IPS-18c (cell line): ENCODE data around the gene C2orf76.
"Not testable (repeated sequence)": the region's sequence is repeated elsewhere in the genome, so short reads cannot be mapped to it uniquely, and the experiment has no call there.

ENCODE experiments used
- H3K4me3 ChIP-seq: 2 replicates; pipeline ENCODE4 v1.7.0; 2013; ENCODE audit warnings: low read depth, mild to moderate bottlenecking, low read length, moderate library complexity; ENCODE audit not compliant: insufficient read depth
- H3K9me3 ChIP-seq: one replicate; pipeline ENCODE4 v1.6.1; 2013; ENCODE audit warnings: mild to moderate bottlenecking, low read length, moderate library complexity; ENCODE audit not compliant: control insufficient read depth, insufficient read depth

The C2orf76 gene

DNA sequence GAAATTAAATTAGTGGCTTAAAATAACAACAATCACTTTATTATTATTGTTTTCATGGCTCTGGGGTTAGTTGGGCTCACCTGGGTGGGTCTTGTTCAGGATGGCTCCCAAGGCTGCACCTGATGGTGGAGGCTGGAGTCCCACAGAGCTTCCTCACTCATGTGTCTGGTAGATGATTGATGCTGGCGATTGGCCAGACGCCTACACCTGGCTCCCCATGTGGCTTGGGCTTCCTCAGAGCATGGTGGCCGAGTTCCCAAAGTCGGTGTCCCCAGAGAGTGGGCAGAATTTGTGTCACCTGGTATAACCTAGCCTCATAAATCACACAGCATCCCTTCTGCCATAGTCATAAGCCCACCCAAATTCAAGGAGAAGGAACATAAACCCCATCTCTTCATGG lies 18.3 kb upstream of the C2orf76 start:
- no peak overlapping the region for H3K4me3 ChIP-seq

GRCh38 chr2:119383410-119384140 lies 16.9 kb upstream of the C2orf76 start:
- H3K9me3 ChIP-seq, result no peaks in the 10 kb centered on the region
- H3K4me3 ChIP-seq, result no peak overlapping the region

More for the DNA sequence above, 18.3 kb upstream of the C2orf76 start:
- no peaks in the 10 kb centered on the region for H3K9me3 ChIP-seq

DNA sequence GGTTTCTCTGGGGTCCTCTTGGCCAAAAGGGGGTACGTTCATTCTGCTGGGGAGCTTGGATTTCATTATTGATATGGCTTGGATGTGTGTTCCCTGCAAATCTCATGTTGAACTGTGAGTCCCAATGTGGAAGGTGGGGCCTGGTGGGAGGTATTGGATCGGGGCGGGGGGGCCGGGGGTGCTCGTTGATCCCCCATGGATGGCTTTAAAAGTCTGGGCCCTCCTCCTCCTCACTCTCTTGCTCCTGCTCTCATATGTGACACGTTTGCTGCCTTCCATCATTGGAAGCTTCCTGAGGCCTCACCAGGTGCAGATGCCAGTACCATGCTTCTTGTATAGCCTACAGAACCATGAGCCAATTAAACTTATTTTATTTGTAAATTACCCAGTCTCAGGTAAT lies 11.9 kb upstream of the C2orf76 start:
- no peak overlapping the region for H3K4me3 ChIP-seq
- no peaks in the 10 kb centered on the region for H3K9me3 ChIP-seq

GRCh38 chr2:119377993-119378345 lies 11.3 kb upstream of the C2orf76 start:
- no peak overlapping the region for H3K4me3 ChIP-seq

DNA sequence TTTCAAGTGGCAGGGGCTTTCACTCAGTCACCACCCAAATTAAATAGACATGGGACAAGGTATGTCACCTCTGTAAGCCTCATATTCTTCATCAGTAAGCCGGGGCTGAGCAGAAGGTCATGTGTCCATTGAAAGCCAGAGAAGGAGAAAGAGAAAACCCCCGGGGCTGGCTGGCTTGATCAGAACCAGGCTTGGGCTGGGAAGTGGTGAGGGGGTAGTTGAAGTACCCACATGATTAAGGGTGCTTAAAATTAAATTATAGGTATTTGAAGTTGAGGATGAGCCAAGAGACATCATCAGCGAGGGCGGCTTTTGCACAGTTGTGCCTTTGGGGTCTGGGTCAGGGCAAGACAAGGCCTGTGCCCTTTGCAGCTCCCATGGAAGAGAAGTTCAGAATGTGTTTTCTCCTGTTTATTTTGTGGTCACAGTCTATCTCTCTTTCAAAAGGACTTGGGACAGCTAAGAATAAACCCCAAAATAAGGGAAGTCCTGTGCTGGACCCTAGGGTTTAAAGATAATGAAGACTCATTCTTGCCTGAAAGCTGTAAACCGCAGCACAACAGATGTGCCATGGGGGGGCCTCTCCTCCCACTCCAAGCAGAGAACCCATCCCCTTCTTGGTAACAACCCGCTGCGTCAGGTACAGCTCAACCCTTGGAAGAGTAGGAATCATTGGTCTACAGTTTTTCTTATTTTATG lies 10.8 kb upstream of the C2orf76 start:
- peaks cover 3% of the 10 kb centered on the region for H3K9me3 ChIP-seq
- H3K4me3 ChIP-seq, result no peak overlapping the region

More at GRCh38 chr2:119377993-119378345, 11.3 kb upstream of the C2orf76 start:
- peaks cover 3% of the 10 kb centered on the region for H3K9me3 ChIP-seq

DNA sequence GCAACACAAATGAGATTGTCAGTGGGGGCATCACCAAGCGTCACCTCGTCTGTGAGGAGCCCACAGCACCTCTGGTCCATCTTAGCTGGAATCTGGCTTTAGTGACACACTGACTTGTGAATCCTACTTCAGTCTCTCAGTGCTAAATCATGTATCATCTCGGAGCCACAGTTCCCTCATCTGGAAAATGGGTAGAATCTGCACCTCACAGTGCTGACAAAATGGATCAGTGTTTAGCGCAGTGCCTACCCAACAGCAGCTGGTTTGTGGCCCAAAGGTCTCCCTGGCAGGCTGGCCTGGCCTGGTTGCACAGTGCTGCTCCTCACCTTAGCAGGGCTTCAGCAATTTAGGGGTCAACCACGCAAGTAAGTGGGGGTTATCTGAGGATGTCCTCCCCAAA lies 10.2 kb upstream of the C2orf76 start:
- Histone ChIP-seq H3K9me3 (peaks cover 3% of the 10 kb centered on the region), H3K4me3 (no peak overlapping the region)

- not testable (repeated sequence) for H3K9me3 ChIP-seq, H3K4me3 ChIP-seq
Measured at GRCh38 chr2:119376406-119376805, 9.8 kb upstream of the C2orf76 start.

- not testable (repeated sequence) for H3K9me3 ChIP-seq, H3K4me3 ChIP-seq
Measured at GRCh38 chr2:119373907-119374745, 7.5 kb upstream of the C2orf76 start.

GRCh38 chr2:119372778-119373568 lies 6.3 kb upstream of the C2orf76 start:
- Histone ChIP-seq H3K9me3 (peaks cover 3% of the 10 kb centered on the region), H3K4me3 (no peak overlapping the region)

DNA sequence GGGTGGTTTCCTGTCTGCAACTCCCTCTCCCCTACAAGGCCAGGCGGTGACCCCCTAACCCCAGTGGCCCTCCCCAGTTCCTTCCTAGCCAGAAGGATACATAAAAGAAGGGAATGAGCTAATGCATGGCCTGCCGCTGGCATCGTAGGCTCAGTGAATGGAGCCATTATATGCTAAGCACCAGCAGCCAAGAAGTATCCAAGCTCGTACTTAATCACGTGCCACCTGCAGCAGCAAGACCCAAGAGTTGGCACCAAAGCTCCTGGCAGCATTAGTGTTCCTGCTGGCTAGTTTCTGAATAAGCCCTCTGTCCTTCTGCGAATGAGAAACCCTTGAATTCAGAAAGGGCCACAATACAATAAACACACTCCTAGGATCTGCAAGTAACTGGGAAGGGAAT lies 4.5 kb upstream of the C2orf76 start:
- no peak overlapping the region for H3K4me3 ChIP-seq

DNA sequence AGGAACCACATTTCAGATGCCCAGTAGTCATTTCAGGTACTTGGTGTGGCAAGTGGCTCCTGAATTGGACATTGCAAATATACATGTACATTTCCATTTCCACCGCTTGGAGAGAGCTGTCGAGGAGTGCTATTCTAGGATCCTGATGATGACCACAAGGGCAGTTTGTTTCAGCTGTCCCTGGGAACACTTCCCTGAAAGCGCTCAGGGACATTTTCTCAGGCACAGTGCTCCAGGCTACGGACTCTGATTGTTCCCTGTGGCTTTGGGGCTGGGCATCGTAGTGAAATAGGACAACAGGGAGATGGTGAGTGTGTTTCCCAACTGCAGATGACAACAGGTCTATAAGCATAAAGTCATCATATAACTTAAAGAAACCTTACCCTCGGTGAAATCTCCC lies 3.2 kb upstream of the C2orf76 start:
- Histone ChIP-seq H3K4me3 (no peak overlapping the region), H3K9me3 (peaks cover 3% of the 10 kb centered on the region)

More for the DNA sequence above, 4.5 kb upstream of the C2orf76 start:
- peaks cover 3% of the 10 kb centered on the region for H3K9me3 ChIP-seq

DNA sequence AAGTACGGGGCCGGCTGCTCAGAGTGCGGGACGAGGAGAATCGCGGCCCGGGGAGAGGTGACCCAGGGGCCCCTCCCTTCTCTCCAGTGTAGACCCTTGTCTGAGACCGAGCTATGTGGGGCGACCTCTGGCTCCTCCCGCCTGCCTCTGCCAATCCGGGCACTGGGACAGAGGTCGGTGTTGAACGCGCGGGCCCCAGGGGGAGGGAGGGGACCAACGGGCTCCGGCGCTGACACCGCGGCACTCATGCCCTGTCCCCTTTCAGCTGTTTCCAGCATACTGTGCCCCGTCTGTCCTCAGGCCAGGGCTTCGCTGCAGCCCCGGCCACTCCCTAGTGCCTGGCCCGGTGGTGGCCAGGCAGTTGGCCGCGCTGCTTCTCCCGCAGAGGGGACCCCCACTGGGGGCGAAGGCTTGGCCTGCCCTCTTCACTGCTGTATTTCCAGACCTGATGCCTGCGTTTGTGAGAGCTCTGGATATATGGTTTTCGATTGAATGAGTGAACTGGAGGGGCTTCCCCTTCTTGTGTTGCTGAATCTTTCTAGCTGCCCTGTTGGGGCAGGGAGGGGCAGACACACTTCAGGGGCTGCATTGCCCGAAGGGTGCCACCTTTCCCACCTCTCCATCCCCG lies 952 bp upstream of the C2orf76 start:
- Histone ChIP-seq H3K4me3 (peak overlapping the region; percentile 88), H3K9me3 (no peaks in the 10 kb centered on the region)

- H3K4me3 ChIP-seq, result peak overlapping the region; percentile 88
- no peaks in the 10 kb centered on the region for H3K9me3 ChIP-seq
Measured at GRCh38 chr2:119366161-119366648, 429 bp downstream of the C2orf76 start.

- Histone ChIP-seq H3K9me3 (no peaks in the 10 kb centered on the region), H3K4me3 (peak overlapping the region; percentile 88)
Measured at GRCh38 chr2:119365436-119365835, 1.2 kb downstream of the C2orf76 start.

- H3K4me3 ChIP-seq, result no peak overlapping the region
Measured at GRCh38 chr2:119364798-119365197, 1.8 kb downstream of the C2orf76 start.

DNA sequence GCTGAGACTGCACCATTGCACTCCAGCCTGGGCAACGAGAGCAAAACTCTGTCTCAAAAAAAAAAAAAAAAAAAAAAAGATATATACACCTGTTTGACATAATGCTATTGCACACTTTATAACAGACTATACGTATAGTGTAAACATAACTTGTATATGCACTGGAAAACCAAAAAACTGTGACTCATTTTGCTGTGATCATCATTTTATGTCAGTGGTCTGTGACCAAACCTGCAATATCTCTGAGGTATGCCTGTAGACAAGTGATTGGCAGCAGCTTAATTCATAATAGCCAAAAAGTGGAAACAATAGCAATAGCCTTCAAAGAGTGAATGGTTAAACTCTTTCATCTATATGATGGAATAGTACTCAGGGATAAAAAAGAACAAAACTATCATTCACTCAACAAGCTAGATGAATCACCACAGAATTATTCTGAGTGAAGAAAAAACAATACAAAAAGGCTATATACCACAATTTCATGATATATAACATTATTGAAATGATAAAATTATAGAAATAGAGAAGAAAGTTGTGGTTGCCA lies 6.1 kb downstream of the C2orf76 start:
- no peak overlapping the region for H3K4me3 ChIP-seq

More at GRCh38 chr2:119364798-119365197, 1.8 kb downstream of the C2orf76 start:
- no peaks in the 10 kb centered on the region for H3K9me3 ChIP-seq

More for the DNA sequence above, 6.1 kb downstream of the C2orf76 start:
- no peaks in the 10 kb centered on the region for H3K9me3 ChIP-seq
